Calu3 (cell line): ENCODE measurements around the gene GJD4. TPM values are rescaled to one million over a fixed set of nuclear protein-coding genes. Genes with fewer than 3 reads are reported as not detected.

Experiments
- BruUV-seq: library from RNA; stranded (reverse); fragments of 400-500 nt; replicated peaks from 2 replicates; lab custom pipeline; 2021; lab: Mats Ljungman, UMichigan
- CTCF ChIA-PET: fragments of 300-600 bp; sonication (Branson Sonifier 250); formaldehyde crosslinking; loops from one replicate; lab custom pipeline; 2022; ENCODE audit warnings: antibody characterized with exemption; lab: Charles Lee
- DNase-seq: peaks from one replicate; pipeline ENCODE4 v3.0.0; 2022
- H3K27ac Mint-ChIP-seq: one replicate; pipeline ENCODE4 v1.8.0; 2022; ENCODE audit warnings: mixed read lengths; ENCODE audit not compliant: unreplicated experiment
- H3K27me3 Mint-ChIP-seq: one replicate; pipeline ENCODE4 v1.8.0; 2022; ENCODE audit warnings: mixed read lengths; ENCODE audit not compliant: unreplicated experiment
- H3K36me3 Mint-ChIP-seq: one replicate; pipeline ENCODE4 v1.8.0; 2022; ENCODE audit warnings: mild to moderate bottlenecking, moderate library complexity, mixed read lengths; ENCODE audit not compliant: insufficient read depth, unreplicated experiment
- H3K4me1 Mint-ChIP-seq: one replicate; pipeline ENCODE4 v1.8.0; 2022; ENCODE audit warnings: mild to moderate bottlenecking, low read depth, mixed read lengths; ENCODE audit not compliant: unreplicated experiment
- H3K4me3 Mint-ChIP-seq: one replicate; pipeline ENCODE4 v1.8.0; 2022; ENCODE audit warnings: mild to moderate bottlenecking, low read depth, moderate library complexity, mixed read lengths; ENCODE audit not compliant: unreplicated experiment
- H3K9me3 Mint-ChIP-seq: one replicate; pipeline ENCODE4 v1.8.0; 2022; ENCODE audit warnings: low read depth, mixed read lengths; ENCODE audit not compliant: unreplicated experiment
- intact Hi-C: fragments of 100-400 bp; cut with micrococcal nuclease; formaldehyde crosslinking; loops from one replicate; pipeline ENCODE4 v1.10.0; 2022; ENCODE audit not compliant: unreplicated experiment
- total RNA-seq: library from RNA; stranded (reverse); gene quantifications from 2 replicates; pipeline ENCODE4 v1.2.3, GENCODE V29; 2022
- TF ChIP-seq, protein P1 (sequence below): fragments of 200-600 bp; IDR thresholded peaks from one replicate; pipeline ENCODE4 v1.8.0; 2022; ENCODE audit warnings: antibody characterized with exemption; ENCODE audit not compliant: unreplicated experiment

The GJD4 gene
- total RNA-seq, 1 experiment from 2014 or later = not detected

DNA sequence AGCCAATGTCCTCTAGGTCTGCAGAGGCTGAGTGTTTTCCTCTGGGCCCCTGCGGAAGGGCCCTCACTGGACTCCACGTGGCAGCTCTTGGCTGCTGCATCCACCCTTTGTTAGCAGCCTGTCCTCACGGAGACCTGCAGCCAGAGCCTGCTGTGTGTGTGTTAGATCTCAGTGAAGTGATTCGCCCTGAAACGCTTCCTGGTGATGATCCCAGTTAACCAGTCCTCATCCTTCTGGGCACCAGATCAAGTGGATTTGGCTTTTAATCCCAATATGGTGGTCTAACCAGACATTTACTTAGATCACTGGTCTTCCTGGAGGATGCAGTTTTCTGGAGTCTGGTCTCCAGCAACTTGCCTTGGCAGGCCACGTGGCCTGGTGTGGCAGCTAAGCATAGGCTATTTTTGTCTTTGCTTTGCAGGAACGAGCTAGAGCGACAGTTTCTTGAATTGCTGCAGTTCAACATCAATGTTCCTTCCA, 39.5 kb upstream of the GJD4 start:
- Mint-ChIP-seq H3K9me3 (no peaks in the 10 kb centered on the region), H3K36me3 (no peaks in the 10 kb centered on the region), H3K4me1 (no peaks in the 10 kb centered on the region), H3K4me3 (no peak overlapping the region), H3K27ac (no peak overlapping the region), H3K27me3 (no peaks in the 10 kb centered on the region)
- intact Hi-C loops = no loop called here
- BruUV-seq = no TSS peak
- CTCF ChIA-PET = no interaction called here
- DNase-seq = no peak
- TF ChIP-seq, protein P1, sequence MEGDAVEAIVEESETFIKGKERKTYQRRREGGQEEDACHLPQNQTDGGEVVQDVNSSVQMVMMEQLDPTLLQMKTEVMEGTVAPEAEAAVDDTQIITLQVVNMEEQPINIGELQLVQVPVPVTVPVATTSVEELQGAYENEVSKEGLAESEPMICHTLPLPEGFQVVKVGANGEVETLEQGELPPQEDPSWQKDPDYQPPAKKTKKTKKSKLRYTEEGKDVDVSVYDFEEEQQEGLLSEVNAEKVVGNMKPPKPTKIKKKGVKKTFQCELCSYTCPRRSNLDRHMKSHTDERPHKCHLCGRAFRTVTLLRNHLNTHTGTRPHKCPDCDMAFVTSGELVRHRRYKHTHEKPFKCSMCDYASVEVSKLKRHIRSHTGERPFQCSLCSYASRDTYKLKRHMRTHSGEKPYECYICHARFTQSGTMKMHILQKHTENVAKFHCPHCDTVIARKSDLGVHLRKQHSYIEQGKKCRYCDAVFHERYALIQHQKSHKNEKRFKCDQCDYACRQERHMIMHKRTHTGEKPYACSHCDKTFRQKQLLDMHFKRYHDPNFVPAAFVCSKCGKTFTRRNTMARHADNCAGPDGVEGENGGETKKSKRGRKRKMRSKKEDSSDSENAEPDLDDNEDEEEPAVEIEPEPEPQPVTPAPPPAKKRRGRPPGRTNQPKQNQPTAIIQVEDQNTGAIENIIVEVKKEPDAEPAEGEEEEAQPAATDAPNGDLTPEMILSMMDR = no peak

DNA sequence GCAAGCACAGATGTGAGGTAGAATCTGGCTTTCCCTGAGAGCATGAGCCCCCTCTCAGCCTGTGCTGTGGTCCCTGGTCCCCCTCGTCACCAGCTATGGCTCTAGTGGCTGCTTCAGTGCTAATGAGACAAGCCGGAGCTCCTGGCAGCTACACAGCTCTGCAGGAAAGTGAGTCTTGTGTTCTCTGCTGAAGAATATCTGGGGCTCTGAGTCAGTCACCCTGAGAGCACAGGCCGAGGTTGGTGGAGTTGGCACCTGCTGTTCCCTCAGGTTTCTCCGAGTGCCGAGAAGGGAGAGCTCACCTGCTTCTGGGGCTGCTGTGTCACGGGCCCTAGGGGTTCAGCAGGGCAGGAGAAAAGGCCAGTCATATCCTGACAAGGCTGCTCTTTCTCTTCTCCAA, 37.2 kb upstream of the GJD4 start:
- H3K27me3 Mint-ChIP-seq = no peaks in the 10 kb centered on the region
- H3K4me3 Mint-ChIP-seq = no peak overlapping the region
- no peaks in the 10 kb centered on the region for H3K4me1 Mint-ChIP-seq
- H3K9me3 Mint-ChIP-seq = no peaks in the 10 kb centered on the region
- DNase-seq = no peak
- intact Hi-C loops = no loop called here
- H3K36me3 Mint-ChIP-seq = no peaks in the 10 kb centered on the region
- CTCF ChIA-PET = no interaction called here
- BruUV-seq = no TSS peak
- H3K27ac Mint-ChIP-seq = no peak overlapping the region
- TF ChIP-seq, protein P1 = no peak

DNA sequence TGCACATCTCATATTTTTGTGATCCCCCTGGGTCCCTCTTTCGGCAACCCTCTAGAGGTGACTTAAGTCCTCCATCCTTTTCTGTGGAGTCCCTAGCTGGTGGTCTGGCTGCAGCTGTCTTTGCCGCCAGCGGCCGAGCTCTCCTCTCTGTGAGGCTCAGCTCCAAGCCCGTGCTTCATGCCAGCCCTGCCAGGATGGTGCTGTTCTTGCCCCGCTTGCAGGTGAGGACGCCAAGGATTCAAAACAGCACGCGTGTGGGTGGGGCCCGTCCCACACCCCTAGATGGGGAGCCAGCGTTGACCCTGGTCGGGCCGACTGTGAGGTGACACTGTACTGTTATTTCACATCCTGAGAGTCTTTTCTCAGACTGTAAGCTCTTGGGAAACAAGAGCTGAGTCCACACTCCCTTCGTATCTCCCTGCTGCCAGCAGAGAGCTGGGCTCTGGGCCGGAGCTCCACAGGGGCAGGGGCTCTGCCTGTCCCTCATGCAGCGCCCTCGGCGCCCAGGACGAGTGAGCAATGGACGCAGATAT, 36.6 kb upstream of the GJD4 start:
- intact Hi-C loops = no loop called here
- CTCF ChIA-PET = no interaction called here
- H3K27ac Mint-ChIP-seq = no peak overlapping the region
- no peaks in the 10 kb centered on the region for H3K4me1 Mint-ChIP-seq
- no TSS peak for BruUV-seq
- H3K9me3 Mint-ChIP-seq = no peaks in the 10 kb centered on the region
- TF ChIP-seq, protein P1 = no peak
- H3K4me3 Mint-ChIP-seq = no peak overlapping the region
- no peaks in the 10 kb centered on the region for H3K36me3 Mint-ChIP-seq
- no peak for DNase-seq
- no peaks in the 10 kb centered on the region for H3K27me3 Mint-ChIP-seq

DNA sequence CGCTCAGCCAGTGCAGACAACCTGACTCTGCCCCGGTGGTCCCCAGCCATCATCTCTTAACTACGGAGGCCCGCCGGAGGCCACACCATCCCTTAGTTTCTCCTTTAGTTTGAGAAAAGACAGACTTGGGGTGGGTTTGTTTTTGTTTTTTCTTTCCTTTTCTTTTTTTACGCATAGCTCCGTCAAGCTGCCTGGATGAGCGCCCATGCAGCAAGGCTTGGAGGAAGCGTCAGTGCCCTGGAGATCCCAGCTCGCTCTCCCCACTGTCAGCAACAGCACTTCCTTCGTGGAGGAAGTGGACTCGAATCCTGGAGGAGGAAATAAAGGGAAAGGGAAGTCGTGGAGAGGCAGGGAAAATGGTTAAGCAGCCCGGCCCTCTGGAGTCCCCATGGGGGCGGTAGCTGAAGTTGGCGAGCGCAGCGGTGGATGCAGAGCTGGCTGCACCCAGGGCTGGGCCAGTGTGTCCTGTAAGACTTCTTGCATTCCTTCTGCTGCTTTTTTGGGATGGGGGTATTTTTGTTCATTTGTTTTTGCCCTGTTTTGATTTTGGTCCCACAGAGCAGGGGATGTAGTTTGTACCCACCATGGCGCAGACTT, 35.9 kb upstream of the GJD4 start:
- Mint-ChIP-seq H3K27me3 (no peaks in the 10 kb centered on the region), H3K9me3 (no peaks in the 10 kb centered on the region), H3K27ac (no peak overlapping the region), H3K36me3 (no peaks in the 10 kb centered on the region), H3K4me1 (no peaks in the 10 kb centered on the region), H3K4me3 (no peak overlapping the region)
- no peak for DNase-seq
- TF ChIP-seq, protein P1 = no peak
- CTCF ChIA-PET = no interaction called here
- intact Hi-C loops = no loop called here
- TSS peak; percentile 31 for BruUV-seq
